Activated naive CD8-positive, alpha-beta T cell treated with anti-CD3 and anti-CD28 coated beads, Interleukin-2, amount 10 ng/mL, durations not matched to agents 7 days and 5 days (primary cell): Measurements from ENCODE around the gene CGNL1. TPM values are rescaled to one million over a fixed set of nuclear protein-coding genes. Genes with fewer than 3 reads are reported as not detected.

ENCODE experiments used
- ATAC-seq: fragments of 150-1000 bp; cut with Tn5 transposase; one replicate; pipeline ENCODE4 v1.10.0; 2021; ENCODE audit warnings: low read depth, moderate library complexity
- POLR2A ChIA-PET: fragments of 350-600 bp; sonication (Branson Sonifier 250); formaldehyde crosslinking; loops from one replicate; lab custom pipeline; 2021; ENCODE audit warnings: antibody characterized with exemption; lab: Charles Lee
- DNase-seq: peaks from one replicate; pipeline ENCODE4 v3.0.0; 2021
- H3K27ac Mint-ChIP-seq: one replicate; pipeline ENCODE4 v1.8.0; 2022; ENCODE audit warnings: mild to moderate bottlenecking, mixed read lengths
- H3K27me3 Mint-ChIP-seq: one replicate; pipeline ENCODE4 v1.8.0; 2022; ENCODE audit warnings: mild to moderate bottlenecking, moderate library complexity, mixed read lengths
- H3K36me3 Mint-ChIP-seq: one replicate; pipeline ENCODE4 v1.8.0; 2021; ENCODE audit warnings: mild to moderate bottlenecking, mixed read lengths
- H3K4me1 Mint-ChIP-seq: one replicate; pipeline ENCODE4 v1.8.0; 2021; ENCODE audit warnings: mixed read lengths
- H3K4me3 Mint-ChIP-seq: one replicate; pipeline ENCODE4 v1.8.0; 2022; ENCODE audit warnings: mild to moderate bottlenecking, moderate library complexity, mixed read lengths
- H3K9me3 Mint-ChIP-seq: one replicate; pipeline ENCODE4 v1.8.0; 2021; ENCODE audit warnings: mixed read lengths
- total RNA-seq, 2 experiments: library from RNA; stranded (reverse); gene quantifications; one replicate each; pipeline ENCODE4 v1.2.3, GENCODE V29; 2021

CGNL1 gene
- total RNA-seq, 2 experiments from 2014 or later = not detected

DNA sequence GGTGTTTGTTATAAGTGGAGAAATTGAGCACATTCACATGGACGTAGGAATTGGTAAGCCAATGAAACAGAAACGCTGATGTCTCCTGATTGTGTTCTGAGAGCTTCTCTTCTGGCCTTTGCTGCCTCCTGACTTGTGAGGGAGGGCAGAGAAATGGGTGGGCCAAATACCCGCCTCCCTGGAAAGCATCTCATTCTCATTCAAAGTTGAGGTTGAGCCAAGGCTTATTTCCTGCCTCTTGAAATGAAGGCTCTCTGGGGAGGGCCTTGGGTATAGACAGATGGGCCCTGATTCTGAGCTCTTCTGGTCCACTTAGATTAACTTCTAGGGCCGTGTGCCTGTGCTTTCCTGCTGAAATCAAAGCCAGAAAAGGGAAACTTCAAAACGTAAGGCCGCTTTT is 158.0 kb downstream of the CGNL1 start:
- no peak for ATAC-seq
- no peaks in the 10 kb centered on the region for H3K9me3 Mint-ChIP-seq
- POLR2A ChIA-PET = no interaction called here
- no peak for DNase-seq
- H3K4me3 Mint-ChIP-seq = no peak overlapping the region
- H3K4me1 Mint-ChIP-seq = no peaks in the 10 kb centered on the region
- peaks cover 13% of the 10 kb centered on the region for H3K27me3 Mint-ChIP-seq
- no peaks in the 10 kb centered on the region for H3K36me3 Mint-ChIP-seq
- H3K27ac Mint-ChIP-seq = no peak overlapping the region

- DNase-seq (no peak), ATAC-seq (no peak)
- H3K27me3 Mint-ChIP-seq = peaks cover 8% of the 10 kb centered on the region
- no peaks in the 10 kb centered on the region for H3K9me3 Mint-ChIP-seq
- H3K27ac Mint-ChIP-seq = no peak overlapping the region
- H3K4me1 Mint-ChIP-seq = no peaks in the 10 kb centered on the region
- H3K4me3 Mint-ChIP-seq = no peak overlapping the region
- H3K36me3 Mint-ChIP-seq = no peaks in the 10 kb centered on the region
- POLR2A ChIA-PET = no interaction called here
Measured at GRCh38 chr15:57537072-57537471, 160.8 kb downstream of the CGNL1 start.

- Mint-ChIP-seq H3K27me3 (peaks cover 8% of the 10 kb centered on the region), H3K9me3 (no peaks in the 10 kb centered on the region), H3K27ac (no peak overlapping the region), H3K36me3 (no peaks in the 10 kb centered on the region), H3K4me1 (no peaks in the 10 kb centered on the region), H3K4me3 (no peak overlapping the region)
- POLR2A ChIA-PET = no interaction called here
- no peak for DNase-seq
- no peak for ATAC-seq
Measured at GRCh38 chr15:57537488-57538264, 161.4 kb downstream of the CGNL1 start.

DNA sequence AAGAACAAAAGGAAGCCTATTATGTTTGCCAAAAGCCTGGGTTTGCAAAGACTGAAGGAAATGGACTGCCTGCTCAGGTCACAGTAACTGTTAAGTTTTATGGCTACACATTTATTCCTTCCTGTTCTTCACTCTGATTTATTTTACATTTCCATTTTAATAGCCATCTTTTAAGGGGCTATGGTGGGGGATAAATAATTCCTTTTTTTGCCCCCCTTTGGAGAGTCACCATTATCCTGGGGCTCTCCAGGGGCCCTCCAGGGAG is 161.9 kb downstream of the CGNL1 start:
- peaks cover 3% of the 10 kb centered on the region for H3K27me3 Mint-ChIP-seq
- no peaks in the 10 kb centered on the region for H3K4me1 Mint-ChIP-seq
- ATAC-seq = no peak
- DNase-seq = no peak
- POLR2A ChIA-PET = no interaction called here
- H3K36me3 Mint-ChIP-seq = no peaks in the 10 kb centered on the region
- no peak overlapping the region for H3K4me3 Mint-ChIP-seq
- H3K9me3 Mint-ChIP-seq = no peaks in the 10 kb centered on the region
- H3K27ac Mint-ChIP-seq = no peak overlapping the region

DNA sequence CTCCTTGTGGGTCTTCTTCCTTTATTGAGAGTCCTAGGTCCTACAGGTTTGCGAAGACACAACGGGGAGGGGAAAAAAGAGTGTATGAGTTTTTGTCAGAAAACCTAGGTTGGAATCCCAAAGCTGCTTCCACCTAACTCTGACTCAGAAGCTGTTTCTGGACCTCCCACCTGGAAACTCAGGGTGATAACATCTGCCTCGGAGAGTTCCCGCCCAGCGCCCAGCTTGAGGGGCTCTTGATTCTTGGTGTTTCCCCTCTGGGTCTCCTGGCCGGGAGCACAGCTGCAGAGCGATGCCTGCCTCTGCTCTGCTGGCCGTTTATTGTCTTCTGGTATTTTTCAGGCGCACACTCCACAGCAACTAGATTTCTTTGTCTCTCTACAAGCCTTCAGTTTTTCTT is 162.5 kb downstream of the CGNL1 start:
- H3K27me3 Mint-ChIP-seq = peaks cover under 1% of the 10 kb centered on the region
- H3K4me3 Mint-ChIP-seq = no peak overlapping the region
- POLR2A ChIA-PET = no interaction called here
- H3K36me3 Mint-ChIP-seq = no peaks in the 10 kb centered on the region
- no peak for DNase-seq
- ATAC-seq = no peak
- no peaks in the 10 kb centered on the region for H3K4me1 Mint-ChIP-seq
- no peak overlapping the region for H3K27ac Mint-ChIP-seq
- H3K9me3 Mint-ChIP-seq = no peaks in the 10 kb centered on the region

- POLR2A ChIA-PET = no interaction called here
- Mint-ChIP-seq H3K4me3 (no peak overlapping the region), H3K27me3 (peaks cover 2% of the 10 kb centered on the region), H3K4me1 (no peaks in the 10 kb centered on the region), H3K27ac (no peak overlapping the region), H3K36me3 (no peaks in the 10 kb centered on the region), H3K9me3 (no peaks in the 10 kb centered on the region)
- ATAC-seq = no peak
- DNase-seq = no peak
Measured at GRCh38 chr15:57540211-57540610, 163.9 kb downstream of the CGNL1 start.

- Mint-ChIP-seq H3K4me1 (no peaks in the 10 kb centered on the region), H3K9me3 (no peaks in the 10 kb centered on the region), H3K4me3 (no peak overlapping the region), H3K27ac (no peak overlapping the region), H3K36me3 (no peaks in the 10 kb centered on the region), H3K27me3 (peaks cover 2% of the 10 kb centered on the region)
- no peak for DNase-seq
- ATAC-seq = no peak
- POLR2A ChIA-PET = no interaction called here
Measured at GRCh38 chr15:57540736-57541135, 164.4 kb downstream of the CGNL1 start.

DNA sequence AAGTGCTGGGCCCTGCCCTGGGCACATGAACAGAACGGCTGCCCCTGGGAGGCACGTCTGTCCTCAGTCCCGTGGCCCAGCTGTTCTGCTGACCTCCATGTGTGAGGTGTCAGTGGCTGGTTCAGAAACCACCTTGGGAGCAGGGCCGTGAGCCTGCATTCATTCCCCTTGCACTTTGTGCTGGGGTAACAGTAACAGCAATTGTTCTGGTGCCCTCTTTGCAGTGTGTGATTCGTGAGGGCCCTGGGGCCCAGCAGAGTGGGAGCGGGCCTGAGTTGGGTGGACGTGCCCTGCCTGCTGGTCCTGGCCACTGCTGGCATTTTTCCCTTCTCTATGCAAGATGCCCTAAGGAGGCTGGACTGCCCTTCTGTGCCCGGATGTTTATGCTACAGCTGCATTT is 165.0 kb downstream of the CGNL1 start:
- no peak overlapping the region for H3K4me3 Mint-ChIP-seq
- peaks cover 2% of the 10 kb centered on the region for H3K27me3 Mint-ChIP-seq
- H3K4me1 Mint-ChIP-seq = no peaks in the 10 kb centered on the region
- ATAC-seq (no peak), DNase-seq (no peak)
- no peak overlapping the region for H3K27ac Mint-ChIP-seq
- no peaks in the 10 kb centered on the region for H3K9me3 Mint-ChIP-seq
- H3K36me3 Mint-ChIP-seq = no peaks in the 10 kb centered on the region
- POLR2A ChIA-PET = no interaction called here

GRCh38 chr15:57541805-57542504 is 165.7 kb downstream of the CGNL1 start:
- H3K27me3 Mint-ChIP-seq = peaks cover 2% of the 10 kb centered on the region
- no peaks in the 10 kb centered on the region for H3K36me3 Mint-ChIP-seq
- DNase-seq (no peak), ATAC-seq (no peak)
- POLR2A ChIA-PET = no interaction called here
- no peaks in the 10 kb centered on the region for H3K4me1 Mint-ChIP-seq
- H3K9me3 Mint-ChIP-seq = no peaks in the 10 kb centered on the region
- H3K27ac Mint-ChIP-seq = no peak overlapping the region
- no peak overlapping the region for H3K4me3 Mint-ChIP-seq

DNA sequence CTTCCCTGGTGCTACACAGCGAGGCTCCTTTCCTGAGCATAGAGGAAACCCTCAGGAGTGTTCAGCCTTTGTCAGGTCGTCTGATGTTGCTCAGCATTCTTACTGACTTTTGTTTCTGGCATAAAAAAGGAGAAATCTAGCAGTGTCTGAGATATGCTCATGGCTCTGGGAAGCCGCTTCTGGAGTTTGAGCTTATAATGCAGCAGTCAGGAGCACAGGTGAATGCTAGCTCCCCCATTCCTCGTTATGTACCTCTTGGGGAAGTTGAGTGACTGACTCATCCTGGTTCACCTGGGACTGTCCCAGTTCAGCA is 166.2 kb downstream of the CGNL1 start:
- H3K36me3 Mint-ChIP-seq = no peaks in the 10 kb centered on the region
- POLR2A ChIA-PET = no interaction called here
- ATAC-seq (no peak), DNase-seq (no peak)
- no peaks in the 10 kb centered on the region for H3K4me1 Mint-ChIP-seq
- no peaks in the 10 kb centered on the region for H3K9me3 Mint-ChIP-seq
- H3K27me3 Mint-ChIP-seq = peaks cover 2% of the 10 kb centered on the region
- H3K4me3 Mint-ChIP-seq = no peak overlapping the region
- H3K27ac Mint-ChIP-seq = no peak overlapping the region

GRCh38 chr15:57544848-57545480 is 168.7 kb downstream of the CGNL1 start:
- no peaks in the 10 kb centered on the region for H3K36me3 Mint-ChIP-seq
- ATAC-seq (no peak), DNase-seq (no peak)
- H3K4me1 Mint-ChIP-seq = no peaks in the 10 kb centered on the region
- POLR2A ChIA-PET = no interaction called here
- no peak overlapping the region for H3K4me3 Mint-ChIP-seq
- H3K9me3 Mint-ChIP-seq = no peaks in the 10 kb centered on the region
- peaks cover 2% of the 10 kb centered on the region for H3K27me3 Mint-ChIP-seq
- no peak overlapping the region for H3K27ac Mint-ChIP-seq

- H3K36me3 Mint-ChIP-seq = no peaks in the 10 kb centered on the region
- no peaks in the 10 kb centered on the region for H3K4me1 Mint-ChIP-seq
Measured at GRCh38 chr15:57545995-57546394, 169.7 kb downstream of the CGNL1 start.

GRCh38 chr15:57547243-57547755 is 171.0 kb downstream of the CGNL1 start:
- H3K9me3 Mint-ChIP-seq = no peaks in the 10 kb centered on the region
- H3K27me3 Mint-ChIP-seq = peaks cover 2% of the 10 kb centered on the region
- ATAC-seq (no peak), DNase-seq (no peak)
- H3K36me3 Mint-ChIP-seq = no peaks in the 10 kb centered on the region
- no peak overlapping the region for H3K27ac Mint-ChIP-seq
- no peak overlapping the region for H3K4me3 Mint-ChIP-seq
- no peaks in the 10 kb centered on the region for H3K4me1 Mint-ChIP-seq
- POLR2A ChIA-PET = no interaction called here

More at GRCh38 chr15:57545995-57546394, 169.7 kb downstream of the CGNL1 start:
- H3K27me3 Mint-ChIP-seq = peaks cover 2% of the 10 kb centered on the region
- H3K27ac Mint-ChIP-seq = no peak overlapping the region
- POLR2A ChIA-PET = no interaction called here
- H3K4me3 Mint-ChIP-seq = no peak overlapping the region
- ATAC-seq (no peak), DNase-seq (no peak)
- no peaks in the 10 kb centered on the region for H3K9me3 Mint-ChIP-seq

GRCh38 chr15:57548351-57548750 is 172.0 kb downstream of the CGNL1 start:
- Mint-ChIP-seq H3K4me1 (no peaks in the 10 kb centered on the region), H3K4me3 (no peak overlapping the region), H3K27me3 (peaks cover 2% of the 10 kb centered on the region), H3K36me3 (no peaks in the 10 kb centered on the region), H3K27ac (no peak overlapping the region), H3K9me3 (no peaks in the 10 kb centered on the region)
- no peak for ATAC-seq
- POLR2A ChIA-PET = no interaction called here
- DNase-seq = no peak
